ENCODE results near the gene TRABD2B. TPM values are rescaled to one million over a fixed set of nuclear protein-coding genes. Genes with fewer than 3 reads are reported as not detected.

TRABD2B gene
- total and polyA plus RNA-seq, 2 donors: 0.09 to 0.75 TPM

DNA sequence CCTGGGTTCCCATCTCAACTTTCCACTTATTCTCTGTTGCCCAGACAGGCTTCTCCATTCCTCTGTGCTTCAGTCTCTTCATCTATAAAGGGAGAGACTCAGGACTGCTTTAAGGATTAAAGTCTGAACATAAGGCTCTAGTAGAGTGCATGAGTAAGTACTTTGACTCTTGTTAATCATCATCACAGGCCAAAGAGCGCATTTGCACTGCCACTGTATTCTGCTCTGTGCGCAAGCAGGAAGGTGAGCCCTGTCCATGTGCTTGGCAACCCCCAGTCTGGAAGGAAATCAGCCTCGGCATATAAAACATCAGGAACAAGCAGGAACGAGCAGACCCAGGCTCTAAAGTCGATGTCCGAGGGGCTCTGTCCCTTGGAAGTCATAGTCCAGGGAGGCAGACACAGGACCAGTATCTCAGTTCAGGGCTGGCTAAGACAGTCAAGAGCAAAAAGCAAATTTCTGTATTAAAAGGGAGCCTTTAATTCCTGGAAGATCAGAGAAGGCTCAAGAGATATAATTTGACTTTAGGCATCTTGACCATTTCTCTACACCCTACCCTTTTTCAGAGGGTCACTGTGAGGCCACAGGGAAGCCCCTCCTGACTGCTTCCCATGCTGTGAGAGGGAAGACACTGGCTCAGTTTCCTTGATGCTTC is 131.2 kb downstream of the TRABD2B start:
- WGBS: 94% methylated on average over 6 of the region's 6 CpGs
- DNase-seq (ENCODE audit: low read depth in 6 of 9, low spot score in 9 of 9): no peak
- no peaks in the 10 kb centered on the region for H3K27me3 ChIP-seq (ENCODE audit: control insufficient read depth in 2 of 2, insufficient read depth in 1 of 2, low read length in 1 of 2)

DNA sequence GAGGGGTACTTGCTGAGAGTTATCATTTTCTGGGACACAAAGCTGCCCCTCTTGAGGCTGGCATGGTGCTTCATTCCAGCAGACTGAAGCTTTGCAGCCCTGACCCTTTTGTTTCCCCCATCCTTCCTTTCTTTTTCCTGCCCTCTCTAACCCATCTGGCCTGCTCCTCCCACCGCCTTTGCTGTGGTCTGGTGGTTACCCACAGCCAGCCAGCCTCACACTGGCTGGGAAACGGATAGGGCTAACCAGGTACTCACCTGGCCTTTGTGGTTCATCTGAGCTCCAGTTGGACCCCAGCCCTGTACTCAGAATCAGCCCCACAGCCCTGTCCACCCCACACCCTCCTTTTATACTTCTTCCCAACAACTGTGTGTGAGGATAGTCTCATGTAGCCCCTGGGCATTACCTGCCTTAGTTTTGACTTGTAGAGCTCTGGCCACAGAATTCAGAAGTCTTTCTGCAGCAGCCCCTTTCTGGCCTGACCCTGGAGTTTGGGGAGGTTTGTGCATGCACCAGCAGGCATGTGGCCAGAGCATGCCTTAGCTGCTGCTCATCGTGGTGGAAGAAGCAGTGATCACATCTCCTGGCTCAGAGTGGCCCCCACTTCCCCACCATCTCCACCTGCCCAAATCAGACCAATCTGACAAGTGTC is 138.0 kb downstream of the TRABD2B start:
- WGBS: 3% methylated on average over 3 of the region's 3 CpGs
- Histone ChIP-seq H3K9me3 (ENCODE audit: control insufficient read depth in 2 of 2, insufficient read depth in 1 of 2, low read length in 1 of 2) (peaks cover 0 to 3% of the 10 kb centered on the region in 2 donors), H3K36me3 (ENCODE audit: control insufficient read depth in 2 of 2, insufficient read depth in 2 of 2, low read length in 1 of 2) (no peaks in the 10 kb centered on the region), H3K4me3 (ENCODE audit: low read length in 2 of 2) (no peak overlapping the region), H3K27ac (ENCODE audit: low read depth in 1 of 2, low read length in 1 of 2) (no peak overlapping the region), H3K4me1 (ENCODE audit: control insufficient read depth in 2 of 2, insufficient read depth in 2 of 2, low read length in 2 of 2) (peaks cover 7 to 8% of the 10 kb centered on the region in 2 donors), H3K27me3 (ENCODE audit: control insufficient read depth in 2 of 2, insufficient read depth in 1 of 2, low read length in 1 of 2) (peaks cover 0 to 4% of the 10 kb centered on the region in 2 donors)
- DNase-seq (ENCODE audit: low read depth in 6 of 9, low spot score in 9 of 9): peak in 1 of 9 donors; percentile 3

More for the DNA sequence above, 131.2 kb downstream of the TRABD2B start:
- Histone ChIP-seq H3K4me1 (ENCODE audit: control insufficient read depth in 2 of 2, insufficient read depth in 2 of 2, low read length in 2 of 2) (no peaks in the 10 kb centered on the region), H3K36me3 (ENCODE audit: control insufficient read depth in 2 of 2, insufficient read depth in 2 of 2, low read length in 1 of 2) (no peaks in the 10 kb centered on the region), H3K9me3 (ENCODE audit: control insufficient read depth in 2 of 2, insufficient read depth in 1 of 2, low read length in 1 of 2) (no peaks in the 10 kb centered on the region), H3K4me3 (ENCODE audit: low read length in 2 of 2) (no peak overlapping the region), H3K27ac (ENCODE audit: low read depth in 1 of 2, low read length in 1 of 2) (no peak overlapping the region)

DNA sequence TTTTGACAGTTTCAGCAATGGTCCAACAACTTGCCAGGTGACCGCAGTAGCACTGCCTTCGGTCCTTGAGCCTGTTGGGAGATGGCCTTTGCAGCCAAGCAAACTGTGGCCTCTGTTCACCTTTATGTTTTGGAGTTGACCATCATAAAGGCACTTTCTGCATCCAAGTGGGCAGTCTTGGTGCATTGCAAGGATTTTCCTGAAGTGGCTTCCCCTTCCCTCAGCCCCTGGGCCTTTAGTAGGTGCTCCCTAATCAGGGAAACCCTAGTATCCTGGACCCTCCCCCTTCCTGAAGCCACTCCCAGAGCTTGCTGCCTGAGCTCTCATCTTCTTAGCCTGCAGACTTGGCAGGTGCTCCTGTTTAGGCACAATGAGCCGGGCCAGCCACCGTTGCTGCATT is 140.2 kb downstream of the TRABD2B start:
- no peak overlapping the region for H3K27ac ChIP-seq (ENCODE audit: low read depth in 1 of 2, low read length in 1 of 2)
- H3K4me3 ChIP-seq (ENCODE audit: low read length in 2 of 2): no peak overlapping the region
- no peak for DNase-seq (ENCODE audit: low read depth in 6 of 9, low spot score in 9 of 9)
- no peaks in the 10 kb centered on the region for H3K36me3 ChIP-seq (ENCODE audit: control insufficient read depth in 2 of 2, insufficient read depth in 2 of 2, low read length in 1 of 2)
- 94% methylated on average over 4 of the region's 4 CpGs for WGBS
- H3K4me1 ChIP-seq (ENCODE audit: control insufficient read depth in 2 of 2, insufficient read depth in 2 of 2, low read length in 2 of 2): peaks cover 7 to 8% of the 10 kb centered on the region in 2 donors
- peaks cover 0 to 4% of the 10 kb centered on the region in 2 donors for H3K27me3 ChIP-seq (ENCODE audit: control insufficient read depth in 2 of 2, insufficient read depth in 1 of 2, low read length in 1 of 2)
- H3K9me3 ChIP-seq (ENCODE audit: control insufficient read depth in 2 of 2, insufficient read depth in 1 of 2, low read length in 1 of 2): peaks cover 0 to 3% of the 10 kb centered on the region in 2 donors

DNA sequence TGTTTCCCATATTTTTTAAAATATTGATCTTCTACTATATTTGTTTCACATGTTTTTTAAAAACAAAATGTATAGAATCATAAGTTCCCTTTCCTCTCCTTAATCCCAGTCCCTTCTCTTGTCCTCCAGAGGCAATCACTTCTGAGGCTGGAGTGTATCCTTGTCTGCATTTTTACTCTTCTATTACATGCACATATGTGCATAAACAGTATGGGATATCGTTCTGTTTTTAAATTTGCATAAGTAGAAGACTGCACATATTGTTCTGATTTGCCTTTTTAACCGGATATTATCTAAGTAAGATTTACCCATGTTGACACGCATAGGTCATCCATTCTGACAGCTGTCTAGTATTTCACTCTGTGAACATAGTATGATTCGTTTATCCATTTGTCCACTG is 142.0 kb downstream of the TRABD2B start:
- Histone ChIP-seq H3K27ac (ENCODE audit: low read depth in 1 of 2, low read length in 1 of 2) (no peak overlapping the region), H3K4me1 (ENCODE audit: control insufficient read depth in 2 of 2, insufficient read depth in 2 of 2, low read length in 2 of 2) (peaks cover 7 to 8% of the 10 kb centered on the region in 2 donors), H3K9me3 (ENCODE audit: control insufficient read depth in 2 of 2, insufficient read depth in 1 of 2, low read length in 1 of 2) (peaks cover 0 to 3% of the 10 kb centered on the region in 2 donors), H3K4me3 (ENCODE audit: low read length in 2 of 2) (no peak overlapping the region), H3K27me3 (ENCODE audit: control insufficient read depth in 2 of 2, insufficient read depth in 1 of 2, low read length in 1 of 2) (peaks cover 0 to 4% of the 10 kb centered on the region in 2 donors), H3K36me3 (ENCODE audit: control insufficient read depth in 2 of 2, insufficient read depth in 2 of 2, low read length in 1 of 2) (no peaks in the 10 kb centered on the region)
- no peak for DNase-seq (ENCODE audit: low read depth in 6 of 9, low spot score in 9 of 9)
- 81% methylated on average over 4 of the region's 4 CpGs for WGBS

DNA sequence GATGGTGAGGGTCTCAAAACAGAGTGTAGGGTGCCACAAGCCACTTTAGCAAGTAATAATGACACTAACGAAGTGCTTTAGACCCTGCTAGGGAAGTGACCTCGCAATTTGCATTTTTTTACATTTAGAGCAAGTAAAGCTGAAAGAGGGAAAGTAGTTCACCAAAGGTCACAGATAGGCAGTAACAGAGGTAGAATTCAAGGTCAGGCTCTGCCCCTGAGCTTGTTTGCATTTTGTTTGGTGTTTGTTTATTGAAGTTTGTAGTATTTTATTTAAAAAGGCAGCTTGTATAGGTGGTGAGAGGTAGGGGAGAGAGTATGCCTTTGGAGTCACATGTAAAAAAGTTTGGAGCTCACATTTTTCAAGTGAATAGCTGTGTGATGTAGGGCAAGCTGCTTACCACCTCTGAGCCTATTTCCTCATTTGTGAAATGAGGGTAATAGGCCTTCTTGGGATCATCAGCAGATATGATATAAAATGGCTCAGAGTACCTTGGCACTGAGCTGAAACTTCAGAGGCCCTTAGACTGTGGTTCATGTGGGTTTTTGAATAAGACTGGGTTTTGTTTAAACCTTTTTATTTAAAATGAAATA is 142.5 kb downstream of the TRABD2B start:
- Histone ChIP-seq H3K4me1 (ENCODE audit: control insufficient read depth in 2 of 2, insufficient read depth in 2 of 2, low read length in 2 of 2) (peaks cover 7 to 8% of the 10 kb centered on the region in 2 donors), H3K9me3 (ENCODE audit: control insufficient read depth in 2 of 2, insufficient read depth in 1 of 2, low read length in 1 of 2) (peaks cover 0 to 3% of the 10 kb centered on the region in 2 donors), H3K27me3 (ENCODE audit: control insufficient read depth in 2 of 2, insufficient read depth in 1 of 2, low read length in 1 of 2) (peaks cover 0 to 4% of the 10 kb centered on the region in 2 donors), H3K27ac (ENCODE audit: low read depth in 1 of 2, low read length in 1 of 2) (no peak overlapping the region), H3K4me3 (ENCODE audit: low read length in 2 of 2) (no peak overlapping the region), H3K36me3 (ENCODE audit: control insufficient read depth in 2 of 2, insufficient read depth in 2 of 2, low read length in 1 of 2) (no peaks in the 10 kb centered on the region)
- no peak for DNase-seq (ENCODE audit: low read depth in 6 of 9, low spot score in 9 of 9)
- 92% methylated on average over 2 of the region's 2 CpGs for WGBS

DNA sequence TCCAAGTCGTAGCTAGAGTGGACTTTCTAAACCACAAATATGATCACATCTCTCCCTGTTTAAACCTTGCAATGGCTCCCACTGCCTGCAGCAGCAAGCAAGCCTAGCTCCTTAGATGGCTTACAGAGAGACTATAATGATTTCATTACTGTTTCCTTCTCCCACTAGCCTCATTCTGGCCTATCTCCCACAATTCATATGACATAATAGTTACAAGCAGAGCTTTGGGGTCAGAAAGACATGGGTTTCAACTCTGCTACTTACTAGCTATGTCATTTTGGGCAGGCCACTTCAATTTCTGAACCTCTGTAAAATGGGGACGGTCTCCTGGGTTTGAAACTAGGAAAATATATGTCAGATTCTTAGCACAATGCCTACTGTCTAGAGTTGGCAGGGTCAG is 143.3 kb downstream of the TRABD2B start:
- DNase-seq (ENCODE audit: low read depth in 6 of 9, low spot score in 9 of 9): no peak
- Histone ChIP-seq H3K4me1 (ENCODE audit: control insufficient read depth in 2 of 2, insufficient read depth in 2 of 2, low read length in 2 of 2) (peaks cover under 1 to 3% of the 10 kb centered on the region in 2 donors), H3K27me3 (ENCODE audit: control insufficient read depth in 2 of 2, insufficient read depth in 1 of 2, low read length in 1 of 2) (peaks cover 0 to 4% of the 10 kb centered on the region in 2 donors), H3K4me3 (ENCODE audit: low read length in 2 of 2) (no peak overlapping the region), H3K36me3 (ENCODE audit: control insufficient read depth in 2 of 2, insufficient read depth in 2 of 2, low read length in 1 of 2) (no peaks in the 10 kb centered on the region), H3K9me3 (ENCODE audit: control insufficient read depth in 2 of 2, insufficient read depth in 1 of 2, low read length in 1 of 2) (peaks cover 0 to 2% of the 10 kb centered on the region in 2 donors), H3K27ac (ENCODE audit: low read depth in 1 of 2, low read length in 1 of 2) (no peak overlapping the region)
- 90% methylated on average over 2 of the region's 2 CpGs for WGBS

DNA sequence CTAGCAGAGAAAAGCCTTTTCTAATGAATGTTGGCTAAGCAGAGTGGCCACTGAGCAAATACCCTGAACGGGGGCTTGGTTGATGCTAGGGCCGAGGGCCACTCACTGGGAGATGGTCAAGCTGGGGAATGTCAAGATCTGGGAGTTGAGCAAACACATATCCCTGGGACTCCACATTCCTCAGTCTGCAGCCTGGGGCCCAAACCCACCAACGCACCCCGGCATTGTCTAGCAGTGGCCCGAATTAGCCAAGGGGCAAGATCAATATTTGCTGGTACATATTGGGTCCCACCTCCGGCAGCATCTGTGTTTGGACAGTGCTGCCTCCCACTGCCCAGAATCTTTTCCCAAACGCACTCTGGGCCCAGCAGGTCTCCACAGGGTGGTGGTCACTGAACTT is 144.1 kb downstream of the TRABD2B start:
- Histone ChIP-seq H3K9me3 (ENCODE audit: control insufficient read depth in 2 of 2, insufficient read depth in 1 of 2, low read length in 1 of 2) (no peaks in the 10 kb centered on the region), H3K4me1 (ENCODE audit: control insufficient read depth in 2 of 2, insufficient read depth in 2 of 2, low read length in 2 of 2) (no peaks in the 10 kb centered on the region), H3K36me3 (ENCODE audit: control insufficient read depth in 2 of 2, insufficient read depth in 2 of 2, low read length in 1 of 2) (no peaks in the 10 kb centered on the region), H3K4me3 (ENCODE audit: low read length in 2 of 2) (no peak overlapping the region), H3K27me3 (ENCODE audit: control insufficient read depth in 2 of 2, insufficient read depth in 1 of 2, low read length in 1 of 2) (peaks cover 0 to 4% of the 10 kb centered on the region in 2 donors), H3K27ac (ENCODE audit: low read depth in 1 of 2, low read length in 1 of 2) (no peak overlapping the region)
- DNase-seq (ENCODE audit: low read depth in 6 of 9, low spot score in 9 of 9): no peak
- 95% methylated on average over 7 of the region's 7 CpGs for WGBS

DNA sequence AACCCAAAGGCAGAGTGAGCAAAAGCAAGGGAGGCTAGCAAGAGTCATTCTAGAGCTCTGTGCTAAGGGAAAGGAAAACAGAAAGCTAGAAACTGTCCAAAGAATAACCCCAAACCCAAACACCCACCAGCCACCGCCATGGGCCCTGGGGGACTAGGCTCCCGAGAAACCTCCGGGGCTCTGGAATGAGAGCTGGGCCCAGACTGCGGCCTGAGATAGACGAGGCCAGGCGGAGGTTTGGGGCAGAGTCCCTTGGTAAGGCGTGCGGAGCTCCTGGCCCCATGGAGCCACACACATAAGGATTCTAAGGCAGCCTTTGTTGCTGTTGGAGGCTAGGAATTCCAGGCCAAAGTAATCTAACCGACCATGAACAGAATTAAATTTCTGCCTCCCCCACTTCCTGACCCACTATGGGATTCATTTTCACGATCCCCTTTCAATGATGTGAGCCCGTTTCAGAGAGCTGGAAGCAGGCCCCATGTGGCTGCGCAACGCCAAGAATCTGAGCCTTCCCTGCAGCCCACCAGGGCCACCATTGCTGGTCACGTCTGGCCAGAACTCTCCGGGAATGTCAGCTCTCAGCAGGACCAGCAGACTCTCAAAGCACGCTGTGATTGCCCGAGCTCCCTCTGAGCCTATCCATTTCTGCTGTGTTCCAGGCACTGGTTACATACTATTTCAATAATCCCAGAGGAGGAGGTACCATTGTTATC is 145.0 kb downstream of the TRABD2B start:
- Histone ChIP-seq H3K36me3 (ENCODE audit: control insufficient read depth in 2 of 2, insufficient read depth in 2 of 2, low read length in 1 of 2) (no peaks in the 10 kb centered on the region), H3K27me3 (ENCODE audit: control insufficient read depth in 2 of 2, insufficient read depth in 1 of 2, low read length in 1 of 2) (peaks cover 0 to 3% of the 10 kb centered on the region in 2 donors), H3K4me3 (ENCODE audit: low read length in 2 of 2) (no peak overlapping the region), H3K4me1 (ENCODE audit: control insufficient read depth in 2 of 2, insufficient read depth in 2 of 2, low read length in 2 of 2) (no peaks in the 10 kb centered on the region), H3K9me3 (ENCODE audit: control insufficient read depth in 2 of 2, insufficient read depth in 1 of 2, low read length in 1 of 2) (no peaks in the 10 kb centered on the region), H3K27ac (ENCODE audit: low read depth in 1 of 2, low read length in 1 of 2) (no peak overlapping the region)
- DNase-seq (ENCODE audit: low read depth in 6 of 9, low spot score in 9 of 9): no peak
- 97% methylated on average over 17 of the region's 17 CpGs for WGBS

DNA sequence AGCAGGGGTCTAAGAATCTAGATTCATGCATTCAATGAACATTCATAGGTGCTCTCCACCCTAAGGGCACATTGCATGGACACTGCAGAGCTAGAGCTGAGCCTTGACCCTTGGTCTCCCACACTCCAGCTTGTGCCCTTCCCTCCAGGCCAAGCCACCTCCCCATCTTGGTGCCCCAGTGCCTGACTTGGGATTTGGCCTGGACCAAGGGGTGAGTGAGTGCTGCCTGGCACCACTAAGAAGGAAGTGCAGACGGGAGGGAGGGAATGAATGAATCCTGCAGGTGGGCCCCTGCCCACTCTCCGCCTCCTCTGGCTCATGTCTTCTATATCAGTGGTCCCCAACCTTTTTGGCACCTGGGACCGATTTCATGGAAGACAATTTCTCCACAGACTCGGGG is 146.7 kb downstream of the TRABD2B start:
- DNase-seq (ENCODE audit: low read depth in 6 of 9, low spot score in 9 of 9): no peak
- H3K36me3 ChIP-seq (ENCODE audit: control insufficient read depth in 2 of 2, insufficient read depth in 2 of 2, low read length in 1 of 2): no peaks in the 10 kb centered on the region
- no peak overlapping the region for H3K27ac ChIP-seq (ENCODE audit: low read depth in 1 of 2, low read length in 1 of 2)
- no peaks in the 10 kb centered on the region for H3K27me3 ChIP-seq (ENCODE audit: control insufficient read depth in 2 of 2, insufficient read depth in 1 of 2, low read length in 1 of 2)
- no peaks in the 10 kb centered on the region for H3K9me3 ChIP-seq (ENCODE audit: control insufficient read depth in 2 of 2, insufficient read depth in 1 of 2, low read length in 1 of 2)
- WGBS: 92% methylated on average over 4 of the region's 4 CpGs
- no peaks in the 10 kb centered on the region for H3K4me1 ChIP-seq (ENCODE audit: control insufficient read depth in 2 of 2, insufficient read depth in 2 of 2, low read length in 2 of 2)
- H3K4me3 ChIP-seq (ENCODE audit: low read length in 2 of 2): no peak overlapping the region
